ENCODE data around the gene USP32. TPM values are rescaled to one million over a fixed set of nuclear protein-coding genes. Genes with fewer than 3 reads are reported as not detected.

USP32 gene
- total RNA-seq, 1 donor from 2014 or later, result 22.8 TPM

GRCh38 chr17:60314423-60314822 lies 77.5 kb downstream of the USP32 start:
- H3K4me1 ChIP-seq, result no peaks in the 10 kb centered on the region
- H3K36me3 ChIP-seq, result peaks cover under 1% of the 10 kb centered on the region
- H3K4me3 ChIP-seq, result no peak overlapping the region
- H3K27me3 ChIP-seq (ENCODE audit: low read depth), result no peaks in the 10 kb centered on the region
- no peak for DNase-seq
- no peak overlapping the region for H3K27ac ChIP-seq (replicated peaks)
- TF ChIP-seq CTCF (IDR thresholded peaks at IDR 0.05; ENCODE audit: borderline replicate concordance), result no peak
- intact Hi-C loops (cut with micrococcal nuclease), result no loop called here
- no peaks in the 10 kb centered on the region for H3K9me3 ChIP-seq (replicated peaks)

- H3K4me3 ChIP-seq, result no peak overlapping the region
- peaks cover 4% of the 10 kb centered on the region for H3K36me3 ChIP-seq
- intact Hi-C loops (cut with micrococcal nuclease), result no loop called here
- no peak overlapping the region for H3K27ac ChIP-seq (replicated peaks)
- H3K4me1 ChIP-seq, result no peaks in the 10 kb centered on the region
- no peaks in the 10 kb centered on the region for H3K9me3 ChIP-seq (replicated peaks)
- no peak for TF ChIP-seq CTCF (IDR thresholded peaks at IDR 0.05; ENCODE audit: borderline replicate concordance)
- DNase-seq, result no peak
- H3K27me3 ChIP-seq (ENCODE audit: low read depth), result no peaks in the 10 kb centered on the region
Observed at GRCh38 chr17:60311936-60312335, 80.0 kb downstream of the USP32 start.

GRCh38 chr17:60311186-60311585 lies 80.7 kb downstream of the USP32 start:
- intact Hi-C loops (cut with micrococcal nuclease), result no loop called here
- no peak overlapping the region for H3K4me3 ChIP-seq
- H3K4me1 ChIP-seq, result no peaks in the 10 kb centered on the region
- no peak for TF ChIP-seq CTCF (IDR thresholded peaks at IDR 0.05; ENCODE audit: borderline replicate concordance)
- no peaks in the 10 kb centered on the region for H3K27me3 ChIP-seq (ENCODE audit: low read depth)
- DNase-seq, result no peak
- H3K27ac ChIP-seq (replicated peaks), result no peak overlapping the region
- peaks cover 4% of the 10 kb centered on the region for H3K36me3 ChIP-seq
- H3K9me3 ChIP-seq (replicated peaks), result no peaks in the 10 kb centered on the region

- intact Hi-C loops (cut with micrococcal nuclease), result no loop called here
- no peaks in the 10 kb centered on the region for H3K27me3 ChIP-seq (ENCODE audit: low read depth)
- H3K4me1 ChIP-seq, result peaks cover 11% of the 10 kb centered on the region
- no peak for DNase-seq
- no peaks in the 10 kb centered on the region for H3K9me3 ChIP-seq (replicated peaks)
- H3K27ac ChIP-seq (replicated peaks), result no peak overlapping the region
- TF ChIP-seq CTCF (IDR thresholded peaks at IDR 0.05; ENCODE audit: borderline replicate concordance), result no peak
- peaks cover 10% of the 10 kb centered on the region for H3K36me3 ChIP-seq
- no peak overlapping the region for H3K4me3 ChIP-seq
Observed at GRCh38 chr17:60305141-60305540, 86.8 kb downstream of the USP32 start.

- H3K27ac ChIP-seq (replicated peaks), result no peak overlapping the region
- intact Hi-C loops (cut with micrococcal nuclease), result no loop called here
- peaks cover 10% of the 10 kb centered on the region for H3K36me3 ChIP-seq
- H3K4me1 ChIP-seq, result peaks cover 11% of the 10 kb centered on the region
- TF ChIP-seq CTCF (IDR thresholded peaks at IDR 0.05; ENCODE audit: borderline replicate concordance), result no peak
- no peaks in the 10 kb centered on the region for H3K9me3 ChIP-seq (replicated peaks)
- H3K4me3 ChIP-seq, result no peak overlapping the region
- DNase-seq, result no peak
- no peaks in the 10 kb centered on the region for H3K27me3 ChIP-seq (ENCODE audit: low read depth)
Observed at GRCh38 chr17:60304502-60304901, 87.4 kb downstream of the USP32 start.

Measured in left ventricle myocardium inferior (tissue), 1 donor.